Renal cortical epithelial cell (primary cell): ENCODE measurements around the gene COPB1. TPM values are rescaled to one million over a fixed set of nuclear protein-coding genes. Genes with fewer than 3 reads are reported as not detected.

Source experiments
- DNase-seq: peaks from one replicate; pipeline ENCODE4 v3.0.0-alpha.2; 2011; ENCODE audit warnings: low read depth
- total RNA-seq: library from RNA; depleted of rRNA; stranded (reverse); fragments of >200 nt; gene quantifications from 2 replicates; pipeline ENCODE4 v1.2.3, GENCODE V29; 2014

Gene COPB1
- total RNA-seq, 1 donor from 2014 or later: 329 TPM

GRCh38 chr11:14435717-14436512 lies 63.7 kb downstream of the COPB1 start:
- DNase-seq: no peak

DNA sequence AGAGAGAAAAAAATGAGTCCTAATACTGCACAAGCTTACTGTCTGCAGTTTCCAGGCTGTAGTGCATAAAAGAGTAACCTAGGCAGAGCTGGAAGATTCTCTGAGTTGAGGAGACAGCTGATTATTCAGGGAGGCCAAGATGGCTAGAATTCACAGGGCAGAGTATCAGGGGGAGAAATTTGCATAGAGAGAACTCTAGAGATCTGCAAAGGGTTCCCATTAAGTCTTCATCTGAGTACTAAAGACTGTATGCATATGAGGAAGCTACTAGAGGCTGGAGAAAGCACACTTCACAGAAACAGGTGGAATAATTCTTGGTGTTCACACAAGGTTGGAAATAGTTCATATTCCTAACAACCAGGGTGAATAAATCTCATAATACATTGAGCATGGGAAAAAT lies 74.0 kb downstream of the COPB1 start:
- DNase-seq: no peak

DNA sequence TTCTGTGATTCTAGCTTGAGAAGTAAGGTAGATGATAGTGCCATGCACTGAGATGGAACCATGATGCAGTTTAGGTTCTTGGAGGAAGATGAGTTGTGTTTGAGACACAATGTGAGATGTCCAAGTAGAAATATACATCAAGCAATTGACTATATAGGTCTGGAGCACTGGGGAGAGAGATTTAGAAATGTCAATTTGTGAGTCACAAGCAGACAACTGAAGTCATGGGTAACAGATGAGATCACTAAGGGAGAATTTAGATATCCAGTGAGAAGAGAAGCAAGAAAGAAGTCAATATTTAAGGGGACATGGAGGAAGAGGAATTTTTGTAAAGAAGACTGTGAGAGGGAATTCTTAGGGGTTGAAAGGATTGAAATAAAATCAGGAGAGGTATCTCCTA lies 75.5 kb downstream of the COPB1 start:
- DNase-seq: peak; percentile 54

GRCh38 chr11:14423633-14424032 lies 76.0 kb downstream of the COPB1 start:
- DNase-seq: no peak

GRCh38 chr11:14422814-14423182 lies 76.8 kb downstream of the COPB1 start:
- no peak for DNase-seq

DNA sequence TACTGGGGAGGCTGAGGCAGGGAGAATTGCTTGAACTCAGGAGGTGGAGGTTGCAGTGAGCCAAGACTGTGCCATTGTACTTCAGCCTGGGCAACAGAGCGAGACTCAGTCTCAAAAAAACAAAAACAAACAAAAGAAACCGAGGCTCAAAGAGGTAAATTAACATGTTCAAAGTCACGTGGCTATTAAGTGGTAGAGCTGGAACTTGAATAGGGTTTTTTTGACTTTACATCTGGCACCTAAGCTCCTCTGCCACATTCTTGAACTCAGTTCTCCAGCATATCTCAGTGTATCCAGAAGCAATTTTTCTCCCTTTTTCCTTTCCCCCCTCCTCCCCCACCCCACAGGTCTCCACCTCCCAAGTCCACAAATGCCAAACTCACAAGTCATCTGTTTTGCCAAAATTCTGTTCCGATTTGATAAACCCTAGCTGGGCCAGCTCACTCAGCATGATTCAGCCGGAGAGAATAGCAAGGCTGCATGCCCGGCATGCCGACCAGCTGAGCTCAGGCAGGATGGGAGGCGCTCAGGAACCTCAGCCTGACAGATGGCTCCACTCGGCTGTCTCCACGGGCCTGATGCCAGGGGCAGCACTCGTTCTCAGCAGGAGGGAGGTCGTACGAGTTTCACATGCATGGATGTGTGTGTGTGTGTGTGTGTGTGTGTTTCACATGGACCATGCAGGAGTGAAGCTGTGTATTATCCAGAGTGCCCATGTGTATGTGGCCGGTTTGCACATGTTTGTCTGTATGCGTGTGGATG lies 77.4 kb downstream of the COPB1 start:
- DNase-seq: peak; percentile 99

GRCh38 chr11:14420223-14420622 lies 79.4 kb downstream of the COPB1 start:
- DNase-seq: no peak

DNA sequence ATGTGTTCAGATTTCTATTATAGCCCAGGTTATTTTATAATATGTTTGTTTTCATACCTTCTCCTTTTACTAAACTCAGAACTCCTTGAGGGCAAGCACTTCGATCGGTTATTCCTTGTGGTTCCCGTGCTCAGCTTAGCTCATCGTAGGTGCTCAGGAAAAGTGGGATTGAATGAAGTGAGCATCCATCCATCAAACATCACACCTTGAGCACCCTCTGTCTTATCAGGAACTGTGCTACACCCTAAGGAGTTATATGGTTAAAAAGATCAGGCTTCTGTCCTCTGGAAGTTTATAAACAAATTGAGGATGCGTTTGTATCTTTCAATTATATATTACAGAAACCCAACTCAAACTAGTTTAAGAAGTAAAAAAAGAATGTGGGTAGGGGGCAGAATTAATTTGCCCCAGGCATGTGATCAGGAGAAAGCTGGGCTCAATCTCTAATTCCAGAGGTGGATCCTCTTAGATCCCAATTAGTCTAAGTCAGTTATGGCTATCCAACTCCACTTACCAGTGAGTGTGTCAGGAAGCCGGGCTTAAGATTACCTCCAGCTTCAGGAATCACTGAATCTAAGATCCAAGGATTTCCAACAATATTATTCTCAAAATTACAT lies 80.7 kb downstream of the COPB1 start:
- DNase-seq: peak; percentile 64

DNA sequence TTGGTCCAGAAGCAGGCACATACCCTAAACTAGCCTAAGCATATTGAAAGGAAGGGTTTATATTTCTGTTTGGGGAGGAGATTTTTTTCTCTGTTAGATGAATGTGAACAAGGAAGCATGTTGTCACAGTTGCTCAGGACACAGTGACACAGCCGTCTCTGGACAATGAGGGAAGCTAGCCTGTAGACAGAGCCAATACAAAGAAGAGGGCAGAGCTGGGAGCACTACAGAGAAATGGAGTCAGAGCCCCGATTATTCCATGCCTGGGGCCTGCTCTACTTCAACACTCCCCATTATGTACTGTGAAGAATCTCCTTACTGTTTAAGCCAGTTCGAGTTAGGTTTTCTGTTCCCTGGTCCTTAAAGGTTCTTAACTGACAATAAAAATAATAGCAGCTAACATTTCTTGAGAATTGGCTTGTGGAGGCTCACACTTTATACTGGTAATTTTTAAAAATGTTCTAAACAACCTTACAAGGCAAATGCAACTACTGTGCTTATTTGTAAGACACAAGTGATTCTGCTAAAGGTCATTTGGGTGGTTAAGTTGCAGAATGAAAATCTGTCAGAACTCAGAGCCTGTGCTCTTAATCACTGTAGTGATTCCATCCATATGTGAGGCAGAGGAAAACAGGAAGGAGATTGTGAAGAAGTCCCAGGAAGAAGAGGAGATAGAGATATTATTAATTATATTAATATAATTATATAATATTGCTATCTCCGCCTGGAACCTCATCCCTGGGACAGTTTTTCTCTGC lies 81.8 kb downstream of the COPB1 start:
- no peak for DNase-seq

GRCh38 chr11:14417186-14417585 lies 82.4 kb downstream of the COPB1 start:
- no peak for DNase-seq

DNA sequence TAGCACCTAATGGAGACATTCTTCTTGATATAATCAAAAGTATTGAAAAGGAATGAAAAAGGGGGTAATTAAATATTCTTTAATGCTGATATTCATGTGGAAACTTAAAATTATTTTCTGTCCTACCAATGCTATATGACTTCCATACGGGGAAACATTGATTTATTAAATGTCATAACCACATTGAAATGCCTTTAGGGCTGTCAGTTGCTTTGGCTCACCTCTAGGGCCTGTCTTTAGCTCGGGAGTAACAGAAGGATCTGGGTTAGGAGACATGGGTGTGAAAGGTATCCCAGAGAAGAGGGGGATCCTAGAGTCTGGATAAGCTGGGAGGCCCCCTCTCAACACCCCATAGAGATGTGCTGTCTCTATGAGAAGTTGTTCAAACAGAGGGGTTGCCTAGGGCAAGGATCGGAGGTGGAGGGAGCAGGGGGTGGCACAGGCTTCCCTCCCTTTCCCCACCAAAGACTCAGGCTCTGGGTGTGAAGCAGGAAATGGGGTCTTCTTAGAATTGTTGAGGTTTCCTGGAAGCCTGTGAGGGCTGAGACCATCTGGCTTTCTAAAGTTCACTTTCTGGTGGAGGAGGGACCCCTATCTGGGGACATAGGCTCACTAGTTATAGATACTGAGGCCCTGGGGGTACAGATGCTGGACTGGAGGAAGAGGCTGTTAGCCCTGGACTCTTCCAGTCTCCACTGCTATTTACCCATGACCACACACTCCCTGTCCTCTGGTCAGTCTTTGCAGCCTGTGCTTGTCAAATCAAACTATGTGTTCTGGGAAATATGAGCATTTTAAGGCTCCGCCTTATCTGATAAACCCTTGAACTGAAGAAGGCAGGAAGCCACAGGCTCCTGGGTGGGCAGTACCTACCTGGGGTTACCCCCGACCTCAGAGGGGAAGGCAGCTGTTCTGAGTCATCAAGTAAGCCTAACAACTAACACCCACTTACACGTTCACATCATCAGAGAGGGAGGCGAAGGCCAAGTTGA lies 84.8 kb downstream of the COPB1 start:
- DNase-seq: no peak

- DNase-seq: peak; percentile 57
These were observed 86.1 kb downstream of the COPB1 start for GRCh38 chr11:14413307-14414069.

- DNase-seq: peak; percentile 79
These were observed 87.8 kb downstream of the COPB1 start for GRCh38 chr11:14411818-14412217.

DNA sequence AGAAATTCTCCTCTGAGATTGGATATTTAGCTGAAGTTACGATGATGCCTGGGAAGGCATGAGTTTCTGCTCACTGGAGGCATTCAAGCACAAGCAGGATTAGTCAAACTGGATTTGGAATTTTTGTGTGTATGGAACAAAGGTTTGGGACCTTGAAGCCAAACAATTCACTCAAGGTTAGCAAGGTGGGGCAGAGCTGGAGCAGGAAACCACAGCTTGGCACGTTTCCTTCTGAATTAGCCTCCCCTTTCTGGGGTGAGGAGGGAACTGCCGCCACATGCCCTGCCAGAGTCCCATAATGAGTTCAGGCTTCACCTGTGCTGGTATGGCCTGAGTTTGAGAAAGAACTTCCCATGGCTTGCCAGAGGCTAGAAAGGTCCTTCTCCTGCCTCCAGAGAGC lies 89.7 kb downstream of the COPB1 start:
- DNase-seq: peak; percentile 67

GRCh38 chr11:14408612-14409011 lies 91.0 kb downstream of the COPB1 start:
- no peak for DNase-seq

Other genes starting within 250 kb of the COPB1 start
- gene RRAS2, start 140.6 kb downstream of the COPB1 start, total RNA-seq: 323 and 364 TPM in 2 replicates
- gene PSMA1, start 20.6 kb upstream of the COPB1 start, total RNA-seq: 108 and 132 TPM in 2 replicates
- 0.87 and 1.3 TPM in 2 replicates for gene PDE3B, start 144.0 kb upstream of the COPB1 start, total RNA-seq